ENCODE data around the gene FCER1G. TPM values are rescaled to one million over a fixed set of nuclear protein-coding genes. Genes with fewer than 3 reads are reported as not detected.

FCER1G gene
- total and polyA plus RNA-seq, 2 of the 8 experiments (the other 6 are each of a cell fraction or from before 2014, with no cell fraction given): 1.6 TPM; not detected in 1

DNA sequence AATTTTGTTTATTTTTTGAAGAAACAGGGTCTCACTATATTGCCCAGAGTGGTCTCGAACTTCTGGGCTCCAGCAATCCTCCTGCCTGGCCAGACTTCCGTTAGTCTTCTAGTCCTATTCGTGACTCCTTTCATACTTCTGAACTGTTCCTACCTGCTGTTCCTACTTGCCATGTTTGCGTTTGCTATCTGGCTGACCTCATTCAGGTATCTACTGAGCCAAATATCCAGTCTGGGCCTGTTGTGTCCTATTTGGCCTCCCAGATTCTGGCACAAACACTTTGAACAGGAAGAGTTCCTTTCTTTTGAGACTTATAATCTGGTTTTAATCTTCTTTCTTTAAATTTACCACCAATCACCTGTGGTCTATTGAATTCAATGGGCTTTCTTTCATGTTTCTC lies 29.8 kb downstream of the FCER1G start (continued):
- TF ChIP-seq, protein P1, sequence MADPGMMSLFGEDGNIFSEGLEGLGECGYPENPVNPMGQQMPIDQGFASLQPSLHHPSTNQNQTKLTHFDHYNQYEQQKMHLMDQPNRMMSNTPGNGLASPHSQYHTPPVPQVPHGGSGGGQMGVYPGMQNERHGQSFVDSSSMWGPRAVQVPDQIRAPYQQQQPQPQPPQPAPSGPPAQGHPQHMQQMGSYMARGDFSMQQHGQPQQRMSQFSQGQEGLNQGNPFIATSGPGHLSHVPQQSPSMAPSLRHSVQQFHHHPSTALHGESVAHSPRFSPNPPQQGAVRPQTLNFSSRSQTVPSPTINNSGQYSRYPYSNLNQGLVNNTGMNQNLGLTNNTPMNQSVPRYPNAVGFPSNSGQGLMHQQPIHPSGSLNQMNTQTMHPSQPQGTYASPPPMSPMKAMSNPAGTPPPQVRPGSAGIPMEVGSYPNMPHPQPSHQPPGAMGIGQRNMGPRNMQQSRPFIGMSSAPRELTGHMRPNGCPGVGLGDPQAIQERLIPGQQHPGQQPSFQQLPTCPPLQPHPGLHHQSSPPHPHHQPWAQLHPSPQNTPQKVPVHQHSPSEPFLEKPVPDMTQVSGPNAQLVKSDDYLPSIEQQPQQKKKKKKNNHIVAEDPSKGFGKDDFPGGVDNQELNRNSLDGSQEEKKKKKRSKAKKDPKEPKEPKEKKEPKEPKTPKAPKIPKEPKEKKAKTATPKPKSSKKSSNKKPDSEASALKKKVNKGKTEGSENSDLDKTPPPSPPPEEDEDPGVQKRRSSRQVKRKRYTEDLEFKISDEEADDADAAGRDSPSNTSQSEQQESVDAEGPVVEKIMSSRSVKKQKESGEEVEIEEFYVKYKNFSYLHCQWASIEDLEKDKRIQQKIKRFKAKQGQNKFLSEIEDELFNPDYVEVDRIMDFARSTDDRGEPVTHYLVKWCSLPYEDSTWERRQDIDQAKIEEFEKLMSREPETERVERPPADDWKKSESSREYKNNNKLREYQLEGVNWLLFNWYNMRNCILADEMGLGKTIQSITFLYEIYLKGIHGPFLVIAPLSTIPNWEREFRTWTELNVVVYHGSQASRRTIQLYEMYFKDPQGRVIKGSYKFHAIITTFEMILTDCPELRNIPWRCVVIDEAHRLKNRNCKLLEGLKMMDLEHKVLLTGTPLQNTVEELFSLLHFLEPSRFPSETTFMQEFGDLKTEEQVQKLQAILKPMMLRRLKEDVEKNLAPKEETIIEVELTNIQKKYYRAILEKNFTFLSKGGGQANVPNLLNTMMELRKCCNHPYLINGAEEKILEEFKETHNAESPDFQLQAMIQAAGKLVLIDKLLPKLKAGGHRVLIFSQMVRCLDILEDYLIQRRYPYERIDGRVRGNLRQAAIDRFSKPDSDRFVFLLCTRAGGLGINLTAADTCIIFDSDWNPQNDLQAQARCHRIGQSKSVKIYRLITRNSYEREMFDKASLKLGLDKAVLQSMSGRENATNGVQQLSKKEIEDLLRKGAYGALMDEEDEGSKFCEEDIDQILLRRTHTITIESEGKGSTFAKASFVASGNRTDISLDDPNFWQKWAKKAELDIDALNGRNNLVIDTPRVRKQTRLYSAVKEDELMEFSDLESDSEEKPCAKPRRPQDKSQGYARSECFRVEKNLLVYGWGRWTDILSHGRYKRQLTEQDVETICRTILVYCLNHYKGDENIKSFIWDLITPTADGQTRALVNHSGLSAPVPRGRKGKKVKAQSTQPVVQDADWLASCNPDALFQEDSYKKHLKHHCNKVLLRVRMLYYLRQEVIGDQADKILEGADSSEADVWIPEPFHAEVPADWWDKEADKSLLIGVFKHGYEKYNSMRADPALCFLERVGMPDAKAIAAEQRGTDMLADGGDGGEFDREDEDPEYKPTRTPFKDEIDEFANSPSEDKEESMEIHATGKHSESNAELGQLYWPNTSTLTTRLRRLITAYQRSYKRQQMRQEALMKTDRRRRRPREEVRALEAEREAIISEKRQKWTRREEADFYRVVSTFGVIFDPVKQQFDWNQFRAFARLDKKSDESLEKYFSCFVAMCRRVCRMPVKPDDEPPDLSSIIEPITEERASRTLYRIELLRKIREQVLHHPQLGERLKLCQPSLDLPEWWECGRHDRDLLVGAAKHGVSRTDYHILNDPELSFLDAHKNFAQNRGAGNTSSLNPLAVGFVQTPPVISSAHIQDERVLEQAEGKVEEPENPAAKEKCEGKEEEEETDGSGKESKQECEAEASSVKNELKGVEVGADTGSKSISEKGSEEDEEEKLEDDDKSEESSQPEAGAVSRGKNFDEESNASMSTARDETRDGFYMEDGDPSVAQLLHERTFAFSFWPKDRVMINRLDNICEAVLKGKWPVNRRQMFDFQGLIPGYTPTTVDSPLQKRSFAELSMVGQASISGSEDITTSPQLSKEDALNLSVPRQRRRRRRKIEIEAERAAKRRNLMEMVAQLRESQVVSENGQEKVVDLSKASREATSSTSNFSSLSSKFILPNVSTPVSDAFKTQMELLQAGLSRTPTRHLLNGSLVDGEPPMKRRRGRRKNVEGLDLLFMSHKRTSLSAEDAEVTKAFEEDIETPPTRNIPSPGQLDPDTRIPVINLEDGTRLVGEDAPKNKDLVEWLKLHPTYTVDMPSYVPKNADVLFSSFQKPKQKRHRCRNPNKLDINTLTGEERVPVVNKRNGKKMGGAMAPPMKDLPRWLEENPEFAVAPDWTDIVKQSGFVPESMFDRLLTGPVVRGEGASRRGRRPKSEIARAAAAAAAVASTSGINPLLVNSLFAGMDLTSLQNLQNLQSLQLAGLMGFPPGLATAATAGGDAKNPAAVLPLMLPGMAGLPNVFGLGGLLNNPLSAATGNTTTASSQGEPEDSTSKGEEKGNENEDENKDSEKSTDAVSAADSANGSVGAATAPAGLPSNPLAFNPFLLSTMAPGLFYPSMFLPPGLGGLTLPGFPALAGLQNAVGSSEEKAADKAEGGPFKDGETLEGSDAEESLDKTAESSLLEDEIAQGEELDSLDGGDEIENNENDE (IDR thresholded peaks at IDR 0.05; ENCODE audit: insufficient replicate concordance, low read length): no peak
- TF ChIP-seq JUN (IDR thresholded peaks at IDR 0.05; ENCODE audit: low read depth, low read length): no peak
- no peak for TF ChIP-seq TAF7 (optimal IDR thresholded peaks at IDR 0.05; ENCODE audit: borderline replicate concordance, low read depth, low read length)
- TF ChIP-seq BCL11A (IDR thresholded peaks at IDR 0.05; ENCODE audit: low read depth in 2 of 2, low read length in 2 of 2): no peak
